ENCODE data around the gene PALLD.

DNA sequence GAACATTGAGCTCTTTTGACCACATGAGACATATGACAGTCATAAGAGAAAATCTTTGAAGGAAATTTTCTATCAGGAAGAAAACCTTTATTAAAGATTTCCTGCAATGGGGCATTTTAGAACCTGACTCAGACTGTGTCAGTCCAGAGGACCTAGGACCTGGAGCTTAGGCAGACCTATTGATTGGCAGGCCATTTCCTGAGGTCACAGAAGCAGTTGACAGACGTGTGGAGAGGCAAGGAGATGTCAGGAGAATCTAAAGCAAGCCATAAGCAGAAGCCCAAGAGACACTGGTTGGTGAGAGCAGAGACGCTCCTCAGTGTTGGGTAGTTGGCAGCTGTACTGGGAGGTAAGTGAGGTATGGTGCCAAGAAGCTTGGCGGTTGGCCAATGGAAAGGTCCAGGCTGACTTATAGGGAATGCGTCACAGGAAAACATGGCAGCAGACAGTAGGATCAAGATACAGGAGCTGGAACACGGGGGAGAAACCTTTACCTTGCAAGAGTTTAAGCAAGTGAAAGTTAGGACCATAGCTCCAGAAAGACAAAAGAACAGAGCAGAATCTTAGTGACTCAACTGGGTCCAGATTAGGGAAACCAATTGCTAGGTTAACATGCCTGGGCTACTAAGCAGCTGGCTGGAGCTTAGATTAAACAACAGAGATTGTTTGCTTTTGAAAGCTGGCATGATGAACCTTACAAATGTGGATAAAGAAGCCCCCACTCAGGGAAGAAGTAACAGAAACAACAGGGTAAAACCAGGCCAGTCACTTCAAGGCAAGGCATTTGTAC, 18.6 kb downstream of the PALLD start:
- no peak for TF ChIP-seq GATA2 (IDR thresholded peaks at IDR 0.05; ENCODE audit: low read depth, low read length)
- no peak for TF ChIP-seq GATA3 (IDR thresholded peaks at IDR 0.05; ENCODE audit: low read depth, low read length)
